ENCODE results near the gene PCDH1.

PCDH1 gene

GRCh38 chr5:141872496-141873356 is 5.5 kb downstream of the PCDH1 start:
- no peak overlapping the region for H3K4me3 ChIP-seq (ENCODE audit: low read length)
- TF ChIP-seq CTCF (IDR thresholded peaks at IDR 0.05; ENCODE audit: low read depth, low read length, poor library complexity, severe bottlenecking) (no peak), EZH2phosphoT487 (IDR thresholded peaks at IDR 0.05; ENCODE audit: borderline replicate concordance, low read length) (no peak)
- H3K4me1 ChIP-seq (ENCODE audit: control insufficient read depth, low read length), result no peaks in the 10 kb centered on the region
- no peak overlapping the region for H3K27ac ChIP-seq (ENCODE audit: low read depth, low read length)
- no peaks in the 10 kb centered on the region for H3K79me2 ChIP-seq (ENCODE audit: control insufficient read depth, low read length)
- H4K20me1 ChIP-seq (ENCODE audit: control insufficient read depth, insufficient read depth, low read depth, low read length), result no peaks in the 10 kb centered on the region
- no peaks in the 10 kb centered on the region for H3K9me2 ChIP-seq (replicated peaks; ENCODE audit: control insufficient read depth, low read length)
- H3K27me3 ChIP-seq (ENCODE audit: control insufficient read depth, low read length), result peaks cover 88% of the 10 kb centered on the region
- no peak overlapping the region for H3K4me2 ChIP-seq (ENCODE audit: low read length)
- no peaks in the 10 kb centered on the region for H3K9me3 ChIP-seq (ENCODE audit: control insufficient read depth, insufficient read depth, low read length)
- H3F3A ChIP-seq (ENCODE audit: control insufficient read depth, insufficient read depth), result no peaks in the 10 kb centered on the region
- H3K36me3 ChIP-seq (ENCODE audit: control insufficient read depth, low read length), result no peaks in the 10 kb centered on the region

GRCh38 chr5:141871870-141872269 is 6.3 kb downstream of the PCDH1 start:
- no peaks in the 10 kb centered on the region for H3K9me3 ChIP-seq (ENCODE audit: control insufficient read depth, insufficient read depth, low read length)
- no peak overlapping the region for H3K27ac ChIP-seq (ENCODE audit: low read depth, low read length)
- no peaks in the 10 kb centered on the region for H3K79me2 ChIP-seq (ENCODE audit: control insufficient read depth, low read length)
- no peaks in the 10 kb centered on the region for H3K9me2 ChIP-seq (replicated peaks; ENCODE audit: control insufficient read depth, low read length)
- no peaks in the 10 kb centered on the region for H3F3A ChIP-seq (ENCODE audit: control insufficient read depth, insufficient read depth)
- TF ChIP-seq CTCF (IDR thresholded peaks at IDR 0.05; ENCODE audit: low read depth, low read length, poor library complexity, severe bottlenecking) (no peak), EZH2phosphoT487 (IDR thresholded peaks at IDR 0.05; ENCODE audit: borderline replicate concordance, low read length) (no peak)
- H3K27me3 ChIP-seq (ENCODE audit: control insufficient read depth, low read length), result peaks cover 88% of the 10 kb centered on the region
- H3K4me2 ChIP-seq (ENCODE audit: low read length), result no peak overlapping the region
- no peaks in the 10 kb centered on the region for H3K4me1 ChIP-seq (ENCODE audit: control insufficient read depth, low read length)
- H3K4me3 ChIP-seq (ENCODE audit: low read length), result no peak overlapping the region
- no peaks in the 10 kb centered on the region for H4K20me1 ChIP-seq (ENCODE audit: control insufficient read depth, insufficient read depth, low read depth, low read length)
- no peaks in the 10 kb centered on the region for H3K36me3 ChIP-seq (ENCODE audit: control insufficient read depth, low read length)

- Histone ChIP-seq H3F3A (ENCODE audit: control insufficient read depth, insufficient read depth) (no peaks in the 10 kb centered on the region), H3K36me3 (ENCODE audit: control insufficient read depth, low read length) (no peaks in the 10 kb centered on the region), H3K27me3 (ENCODE audit: control insufficient read depth, low read length) (peaks cover 88% of the 10 kb centered on the region), H3K4me2 (ENCODE audit: low read length) (no peak overlapping the region), H3K4me3 (ENCODE audit: low read length) (no peak overlapping the region), H3K9me3 (ENCODE audit: control insufficient read depth, insufficient read depth, low read length) (no peaks in the 10 kb centered on the region), H3K4me1 (ENCODE audit: control insufficient read depth, low read length) (no peaks in the 10 kb centered on the region), H3K79me2 (ENCODE audit: control insufficient read depth, low read length) (no peaks in the 10 kb centered on the region), H3K27ac (ENCODE audit: low read depth, low read length) (no peak overlapping the region), H4K20me1 (ENCODE audit: control insufficient read depth, insufficient read depth, low read depth, low read length) (no peaks in the 10 kb centered on the region), H3K9me2 (replicated peaks; ENCODE audit: control insufficient read depth, low read length) (no peaks in the 10 kb centered on the region)
- TF ChIP-seq EZH2phosphoT487 (IDR thresholded peaks at IDR 0.05; ENCODE audit: borderline replicate concordance, low read length), result no peak
- TF ChIP-seq CTCF (IDR thresholded peaks at IDR 0.05; ENCODE audit: low read depth, low read length, poor library complexity, severe bottlenecking), result no peak
Observed at GRCh38 chr5:141870871-141871270, 7.3 kb downstream of the PCDH1 start.

All from DOHH2 (cell line).